GM23338 (cell line): Measurements from ENCODE around the gene KCNH4. TPM values are rescaled to one million over a fixed set of nuclear protein-coding genes. Genes with fewer than 3 reads are reported as not detected.

Experiments
- ATAC-seq: fragments of 200-7000 bp; cut with Tn5 transposase; 3 replicates; pipeline ENCODE4 v1.9.1; 2020
- DNase-seq: peaks from one replicate; pipeline ENCODE4 v3.0.0-alpha.2; 2015; ENCODE audit warnings: low spot score
- H2AFZ ChIP-seq: fragments of 200-600 bp; sonication (generic); 2 replicates; pipeline ENCODE4 v1.8.0; 2016; ENCODE audit warnings: antibody characterized with exemption, mild to moderate bottlenecking, moderate library complexity
- H3F3A ChIP-seq: fragments of 200-600 bp; sonication (generic); replicated peaks from 2 replicates; pipeline ENCODE4 v1.8.0; 2017; ENCODE audit warnings: antibody characterized with exemption, mixed run types, low read depth
- H3K27ac ChIP-seq: fragments of 200-600 bp; sonication (generic); 2 replicates; pipeline ENCODE4 v1.6.1; 2016; ENCODE audit warnings: low read depth
- H3K27me3 ChIP-seq: fragments of 200-600 bp; sonication (generic); 2 replicates; pipeline ENCODE4 v1.8.0; 2016; ENCODE audit warnings: mild to moderate bottlenecking, mixed run types, moderate library complexity; ENCODE audit not compliant: insufficient read depth
- H3K36me3 ChIP-seq: fragments of 200-600 bp; sonication (generic); 2 replicates; pipeline ENCODE4 v1.8.0; 2016; ENCODE audit warnings: mild to moderate bottlenecking; ENCODE audit not compliant: insufficient read depth
- H3K4me1 ChIP-seq: fragments of 200-600 bp; sonication (generic); 2 replicates; pipeline ENCODE4 v1.8.0; 2016; ENCODE audit warnings: mild to moderate bottlenecking, moderate library complexity; ENCODE audit not compliant: insufficient read depth
- H3K4me2 ChIP-seq: fragments of 200-600 bp; sonication (generic); 2 replicates; pipeline ENCODE4 v1.7.1; 2017; ENCODE audit warnings: mixed run types
- H3K4me3 ChIP-seq: fragments of 200-600 bp; sonication (generic); 2 replicates; pipeline ENCODE4 v1.6.1; 2016; ENCODE audit warnings: mixed run types
- H3K79me2 ChIP-seq: fragments of 200-600 bp; sonication (generic); replicated peaks from 2 replicates; pipeline ENCODE4 v1.8.0; 2017; ENCODE audit warnings: mild to moderate bottlenecking; ENCODE audit not compliant: insufficient read depth
- H3K9me2 ChIP-seq: fragments of 200-600 bp; sonication (generic); 2 replicates; pipeline ENCODE4 v1.8.0; 2017; ENCODE audit not compliant: insufficient read depth
- H4K20me1 ChIP-seq: fragments of 200-600 bp; sonication (generic); replicated peaks from 2 replicates; pipeline ENCODE4 v1.8.0; 2017; ENCODE audit warnings: mild to moderate bottlenecking; ENCODE audit not compliant: insufficient read depth
- H3K27ac Mint-ChIP-seq: 2 replicates; pipeline ENCODE4 v1.8.0; 2020; ENCODE audit warnings: inconsistent platforms, mild to moderate bottlenecking, moderate library complexity, mixed read lengths
- H3K27me3 Mint-ChIP-seq: 3 replicates; pipeline ENCODE4 v1.8.0; 2022; ENCODE audit warnings: low read depth, mild to moderate bottlenecking, moderate library complexity, mixed read lengths, inconsistent platforms; ENCODE audit not compliant: insufficient read depth, poor library complexity
- H3K36me3 Mint-ChIP-seq: 3 replicates; pipeline ENCODE4 v1.8.0; 2021; ENCODE audit warnings: low read depth, mild to moderate bottlenecking, inconsistent platforms, moderate library complexity, mixed read lengths
- H3K4me1 Mint-ChIP-seq: 3 replicates; pipeline ENCODE4 v1.8.0; 2020; ENCODE audit warnings: mild to moderate bottlenecking, inconsistent platforms, mixed read lengths
- H3K4me3 Mint-ChIP-seq: 3 replicates; pipeline ENCODE4 v1.8.0; 2021; ENCODE audit warnings: moderate library complexity, mild to moderate bottlenecking, inconsistent platforms, mixed read lengths
- H3K9me3 Mint-ChIP-seq: 3 replicates; pipeline ENCODE4 v1.8.0; 2020; ENCODE audit warnings: moderate library complexity, mild to moderate bottlenecking, inconsistent platforms, mixed read lengths
- CREB1 ChIP-seq: fragments of 250-450 bp; sonication (Bioruptor Pico); IDR thresholded peaks from 2 replicates; pipeline ENCODE4 v1.5.0; 2020; ENCODE audit warnings: low read depth, mild to moderate bottlenecking, moderate library complexity
- CTCF ChIP-seq, 2 experiments: fragments of 200-600 bp in 1 of 2; sonication (generic) in 1 of 2; conservative IDR thresholded peaks; 2 replicates each; pipeline versions ENCODE4 v1.5.1 to v1.6.1; 2016 to 2017; ENCODE audit warnings: antibody characterized with exemption in 2 of 2, low read depth in 2 of 2, mild to moderate bottlenecking in 2 of 2, moderate library complexity in 1 of 2
- ETS1 ChIP-seq: IDR thresholded peaks from 2 replicates; pipeline ENCODE4 v1.6.1; 2016; ENCODE audit warnings: antibody characterized with exemption
- EZH2 ChIP-seq: fragments of 200-600 bp; sonication (generic); IDR thresholded peaks from one replicate; pipeline ENCODE4 v1.8.0; 2017; ENCODE audit warnings: antibody characterized with exemption, mild to moderate bottlenecking, low read depth; ENCODE audit not compliant: unreplicated experiment
- EZH2phosphoT487 ChIP-seq: fragments of 200-600 bp; sonication (generic); IDR thresholded peaks from one replicate; pipeline ENCODE4 v1.8.1; 2018; ENCODE audit warnings: antibody characterized with exemption; ENCODE audit not compliant: unreplicated experiment
- JUNB ChIP-seq: IDR thresholded peaks from one replicate; pipeline ENCODE4 v1.6.1; 2016; ENCODE audit warnings: antibody characterized with exemption; ENCODE audit not compliant: unreplicated experiment
- NANOG ChIP-seq: IDR thresholded peaks from 2 replicates; pipeline ENCODE4 v1.6.1; 2016; ENCODE audit warnings: antibody characterized with exemption, borderline replicate concordance
- POLR2AphosphoS5 ChIP-seq: IDR thresholded peaks from 2 replicates; pipeline ENCODE4 v1.6.1; 2016; ENCODE audit warnings: antibody characterized with exemption, low read depth
- STAT1 ChIP-seq: IDR thresholded peaks from one replicate; pipeline ENCODE4 v1.6.1; 2016; ENCODE audit warnings: antibody characterized with exemption; ENCODE audit not compliant: unreplicated experiment
- ZNF114 ChIP-seq: fragments of 250-450 bp; sonication (Bioruptor Pico); IDR thresholded peaks from 2 replicates; pipeline ENCODE4 v1.5.0; 2020; ENCODE audit warnings: mild to moderate bottlenecking, moderate library complexity
- ZNF331 ChIP-seq: fragments of 250-450 bp; sonication (Bioruptor Pico); IDR thresholded peaks from 2 replicates; pipeline ENCODE4 v1.5.0; 2020; ENCODE audit warnings: low read depth, mild to moderate bottlenecking, moderate library complexity
- polyA plus RNA-seq: library from polyadenylated mRNA; unstranded; fragments of >200 nt; fragmentation: Nextera tagmentation; extraction: Ambion mirVana; gene quantifications from 2 replicates; pipeline ENCODE4 v1.2.1, GENCODE V29; 2016
- total RNA-seq: library from RNA; depleted of rRNA; stranded (reverse); fragments of >200 nt; shearing (Covaris generic); gene quantifications from 2 replicates; pipeline ENCODE4 v1.2.3, GENCODE V29; 2014
- TF ChIP-seq, protein P1 (sequence below): fragments of 250-450 bp; sonication (Bioruptor Pico); IDR thresholded peaks from 2 replicates; pipeline ENCODE4 v1.5.0; 2020; ENCODE audit warnings: mild to moderate bottlenecking, moderate library complexity
- TF ChIP-seq, protein P2 (sequence below): IDR thresholded peaks from one replicate; pipeline ENCODE4 v1.6.1; 2018; ENCODE audit warnings: antibody characterized with exemption; ENCODE audit not compliant: unreplicated experiment

KCNH4 gene
- total and polyA plus RNA-seq, 2 experiments from 2014 or later, result 0.08 to 0.49 TPM

GRCh38 chr17:42163696-42164407 lies 17.1 kb downstream of the KCNH4 start:
- H3K4me1 ChIP-seq, result no peaks in the 10 kb centered on the region; the same call in 1 of the 2 replicates
- no peaks in the 10 kb centered on the region for H3F3A ChIP-seq
- H3K79me2 ChIP-seq, result no peaks in the 10 kb centered on the region
- H4K20me1 ChIP-seq, result no peaks in the 10 kb centered on the region; the same call in 1 of the 2 replicates
- no peak overlapping the region for H3K27ac ChIP-seq
- Mint-ChIP-seq H3K9me3 (no peaks in the 10 kb centered on the region), H3K4me3 (no peak overlapping the region), H3K4me1 (peaks cover 4% of the 10 kb centered on the region), H3K36me3 (no peaks in the 10 kb centered on the region), H3K27ac (no peak overlapping the region), H3K27me3 (peaks cover 16% of the 10 kb centered on the region)
- no peaks in the 10 kb centered on the region for H3K9me2 ChIP-seq
- ATAC-seq (no peak), DNase-seq (no peak)
- TF ChIP-seq POLR2AphosphoS5 (no peak), EZH2phosphoT487 (no peak), ZNF114 (CRISPR knock-in tag) (no peak), ETS1 (no peak), JUNB (no peak), STAT1 (no peak), EZH2 (no peak), ZNF331 (CRISPR knock-in tag) (no peak), CREB1 (CRISPR knock-in tag) (no peak), NANOG (no peak), CTCF (conservative IDR thresholded peaks at IDR 0.05; ENCODE audit: low read depth in 2 of 2) (no peak)
- TF ChIP-seq, protein P1, sequence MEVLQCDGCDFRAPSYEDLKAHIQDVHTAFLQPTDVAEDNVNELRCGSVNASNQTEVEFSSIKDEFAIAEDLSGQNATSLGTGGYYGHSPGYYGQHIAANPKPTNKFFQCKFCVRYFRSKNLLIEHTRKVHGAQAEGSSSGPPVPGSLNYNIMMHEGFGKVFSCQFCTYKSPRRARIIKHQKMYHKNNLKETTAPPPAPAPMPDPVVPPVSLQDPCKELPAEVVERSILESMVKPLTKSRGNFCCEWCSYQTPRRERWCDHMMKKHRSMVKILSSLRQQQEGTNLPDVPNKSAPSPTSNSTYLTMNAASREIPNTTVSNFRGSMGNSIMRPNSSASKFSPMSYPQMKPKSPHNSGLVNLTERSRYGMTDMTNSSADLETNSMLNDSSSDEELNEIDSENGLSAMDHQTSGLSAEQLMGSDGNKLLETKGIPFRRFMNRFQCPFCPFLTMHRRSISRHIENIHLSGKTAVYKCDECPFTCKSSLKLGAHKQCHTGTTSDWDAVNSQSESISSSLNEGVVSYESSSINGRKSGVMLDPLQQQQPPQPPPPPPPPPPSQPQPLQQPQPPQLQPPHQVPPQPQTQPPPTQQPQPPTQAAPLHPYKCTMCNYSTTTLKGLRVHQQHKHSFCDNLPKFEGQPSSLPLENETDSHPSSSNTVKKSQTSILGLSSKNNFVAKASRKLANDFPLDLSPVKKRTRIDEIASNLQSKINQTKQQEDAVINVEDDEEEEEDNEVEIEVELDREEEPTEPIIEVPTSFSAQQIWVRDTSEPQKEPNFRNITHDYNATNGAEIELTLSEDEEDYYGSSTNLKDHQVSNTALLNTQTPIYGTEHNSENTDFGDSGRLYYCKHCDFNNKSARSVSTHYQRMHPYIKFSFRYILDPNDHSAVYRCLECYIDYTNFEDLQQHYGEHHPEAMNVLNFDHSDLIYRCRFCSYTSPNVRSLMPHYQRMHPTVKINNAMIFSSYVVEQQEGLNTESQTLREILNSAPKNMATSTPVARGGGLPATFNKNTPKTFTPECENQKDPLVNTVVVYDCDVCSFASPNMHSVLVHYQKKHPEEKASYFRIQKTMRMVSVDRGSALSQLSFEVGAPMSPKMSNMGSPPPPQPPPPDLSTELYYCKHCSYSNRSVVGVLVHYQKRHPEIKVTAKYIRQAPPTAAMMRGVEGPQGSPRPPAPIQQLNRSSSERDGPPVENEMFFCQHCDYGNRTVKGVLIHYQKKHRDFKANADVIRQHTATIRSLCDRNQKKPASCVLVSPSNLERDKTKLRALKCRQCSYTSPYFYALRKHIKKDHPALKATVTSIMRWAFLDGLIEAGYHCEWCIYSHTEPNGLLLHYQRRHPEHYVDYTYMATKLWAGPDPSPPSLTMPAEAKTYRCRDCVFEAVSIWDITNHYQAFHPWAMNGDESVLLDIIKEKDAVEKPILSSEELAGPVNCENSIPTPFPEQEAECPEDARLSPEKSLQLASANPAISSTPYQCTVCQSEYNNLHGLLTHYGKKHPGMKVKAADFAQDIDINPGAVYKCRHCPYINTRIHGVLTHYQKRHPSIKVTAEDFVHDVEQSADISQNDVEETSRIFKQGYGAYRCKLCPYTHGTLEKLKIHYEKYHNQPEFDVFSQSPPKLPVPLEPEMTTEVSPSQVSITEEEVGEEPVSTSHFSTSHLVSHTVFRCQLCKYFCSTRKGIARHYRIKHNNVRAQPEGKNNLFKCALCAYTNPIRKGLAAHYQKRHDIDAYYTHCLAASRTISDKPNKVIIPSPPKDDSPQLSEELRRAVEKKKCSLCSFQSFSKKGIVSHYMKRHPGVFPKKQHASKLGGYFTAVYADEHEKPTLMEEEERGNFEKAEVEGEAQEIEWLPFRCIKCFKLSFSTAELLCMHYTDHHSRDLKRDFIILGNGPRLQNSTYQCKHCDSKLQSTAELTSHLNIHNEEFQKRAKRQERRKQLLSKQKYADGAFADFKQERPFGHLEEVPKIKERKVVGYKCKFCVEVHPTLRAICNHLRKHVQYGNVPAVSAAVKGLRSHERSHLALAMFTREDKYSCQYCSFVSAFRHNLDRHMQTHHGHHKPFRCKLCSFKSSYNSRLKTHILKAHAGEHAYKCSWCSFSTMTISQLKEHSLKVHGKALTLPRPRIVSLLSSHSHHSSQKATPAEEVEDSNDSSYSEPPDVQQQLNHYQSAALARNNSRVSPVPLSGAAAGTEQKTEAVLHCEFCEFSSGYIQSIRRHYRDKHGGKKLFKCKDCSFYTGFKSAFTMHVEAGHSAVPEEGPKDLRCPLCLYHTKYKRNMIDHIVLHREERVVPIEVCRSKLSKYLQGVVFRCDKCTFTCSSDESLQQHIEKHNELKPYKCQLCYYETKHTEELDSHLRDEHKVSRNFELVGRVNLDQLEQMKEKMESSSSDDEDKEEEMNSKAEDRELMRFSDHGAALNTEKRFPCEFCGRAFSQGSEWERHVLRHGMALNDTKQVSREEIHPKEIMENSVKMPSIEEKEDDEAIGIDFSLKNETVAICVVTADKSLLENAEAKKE (CRISPR knock-in tag), result no peak
- TF ChIP-seq, protein P2, sequence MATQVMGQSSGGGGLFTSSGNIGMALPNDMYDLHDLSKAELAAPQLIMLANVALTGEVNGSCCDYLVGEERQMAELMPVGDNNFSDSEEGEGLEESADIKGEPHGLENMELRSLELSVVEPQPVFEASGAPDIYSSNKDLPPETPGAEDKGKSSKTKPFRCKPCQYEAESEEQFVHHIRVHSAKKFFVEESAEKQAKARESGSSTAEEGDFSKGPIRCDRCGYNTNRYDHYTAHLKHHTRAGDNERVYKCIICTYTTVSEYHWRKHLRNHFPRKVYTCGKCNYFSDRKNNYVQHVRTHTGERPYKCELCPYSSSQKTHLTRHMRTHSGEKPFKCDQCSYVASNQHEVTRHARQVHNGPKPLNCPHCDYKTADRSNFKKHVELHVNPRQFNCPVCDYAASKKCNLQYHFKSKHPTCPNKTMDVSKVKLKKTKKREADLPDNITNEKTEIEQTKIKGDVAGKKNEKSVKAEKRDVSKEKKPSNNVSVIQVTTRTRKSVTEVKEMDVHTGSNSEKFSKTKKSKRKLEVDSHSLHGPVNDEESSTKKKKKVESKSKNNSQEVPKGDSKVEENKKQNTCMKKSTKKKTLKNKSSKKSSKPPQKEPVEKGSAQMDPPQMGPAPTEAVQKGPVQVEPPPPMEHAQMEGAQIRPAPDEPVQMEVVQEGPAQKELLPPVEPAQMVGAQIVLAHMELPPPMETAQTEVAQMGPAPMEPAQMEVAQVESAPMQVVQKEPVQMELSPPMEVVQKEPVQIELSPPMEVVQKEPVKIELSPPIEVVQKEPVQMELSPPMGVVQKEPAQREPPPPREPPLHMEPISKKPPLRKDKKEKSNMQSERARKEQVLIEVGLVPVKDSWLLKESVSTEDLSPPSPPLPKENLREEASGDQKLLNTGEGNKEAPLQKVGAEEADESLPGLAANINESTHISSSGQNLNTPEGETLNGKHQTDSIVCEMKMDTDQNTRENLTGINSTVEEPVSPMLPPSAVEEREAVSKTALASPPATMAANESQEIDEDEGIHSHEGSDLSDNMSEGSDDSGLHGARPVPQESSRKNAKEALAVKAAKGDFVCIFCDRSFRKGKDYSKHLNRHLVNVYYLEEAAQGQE, result no peak
- H3K27me3 ChIP-seq, result no peaks in the 10 kb centered on the region
- H3K4me2 ChIP-seq, result no peak overlapping the region
- H3K4me3 ChIP-seq, result no peak overlapping the region
- H3K36me3 ChIP-seq, result no peaks in the 10 kb centered on the region
- H2AFZ ChIP-seq, result no peak overlapping the region
